HG02852 (cell line): ENCODE measurements around the gene ZMAT2.
"Not testable (repeated sequence)": the region's sequence is repeated elsewhere in the genome, so short reads cannot be mapped to it uniquely, and the experiment has no call there.

Experiments
- ATAC-seq: cut with Tn5 transposase; IDR thresholded peaks from one replicate; pipeline ENCODE4 v1.9.1; 2021; ENCODE audit warnings: mild to moderate bottlenecking, moderate library complexity; ENCODE audit not compliant: unreplicated experiment

The ZMAT2 gene, protein sequence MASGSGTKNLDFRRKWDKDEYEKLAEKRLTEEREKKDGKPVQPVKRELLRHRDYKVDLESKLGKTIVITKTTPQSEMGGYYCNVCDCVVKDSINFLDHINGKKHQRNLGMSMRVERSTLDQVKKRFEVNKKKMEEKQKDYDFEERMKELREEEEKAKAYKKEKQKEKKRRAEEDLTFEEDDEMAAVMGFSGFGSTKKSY

DNA sequence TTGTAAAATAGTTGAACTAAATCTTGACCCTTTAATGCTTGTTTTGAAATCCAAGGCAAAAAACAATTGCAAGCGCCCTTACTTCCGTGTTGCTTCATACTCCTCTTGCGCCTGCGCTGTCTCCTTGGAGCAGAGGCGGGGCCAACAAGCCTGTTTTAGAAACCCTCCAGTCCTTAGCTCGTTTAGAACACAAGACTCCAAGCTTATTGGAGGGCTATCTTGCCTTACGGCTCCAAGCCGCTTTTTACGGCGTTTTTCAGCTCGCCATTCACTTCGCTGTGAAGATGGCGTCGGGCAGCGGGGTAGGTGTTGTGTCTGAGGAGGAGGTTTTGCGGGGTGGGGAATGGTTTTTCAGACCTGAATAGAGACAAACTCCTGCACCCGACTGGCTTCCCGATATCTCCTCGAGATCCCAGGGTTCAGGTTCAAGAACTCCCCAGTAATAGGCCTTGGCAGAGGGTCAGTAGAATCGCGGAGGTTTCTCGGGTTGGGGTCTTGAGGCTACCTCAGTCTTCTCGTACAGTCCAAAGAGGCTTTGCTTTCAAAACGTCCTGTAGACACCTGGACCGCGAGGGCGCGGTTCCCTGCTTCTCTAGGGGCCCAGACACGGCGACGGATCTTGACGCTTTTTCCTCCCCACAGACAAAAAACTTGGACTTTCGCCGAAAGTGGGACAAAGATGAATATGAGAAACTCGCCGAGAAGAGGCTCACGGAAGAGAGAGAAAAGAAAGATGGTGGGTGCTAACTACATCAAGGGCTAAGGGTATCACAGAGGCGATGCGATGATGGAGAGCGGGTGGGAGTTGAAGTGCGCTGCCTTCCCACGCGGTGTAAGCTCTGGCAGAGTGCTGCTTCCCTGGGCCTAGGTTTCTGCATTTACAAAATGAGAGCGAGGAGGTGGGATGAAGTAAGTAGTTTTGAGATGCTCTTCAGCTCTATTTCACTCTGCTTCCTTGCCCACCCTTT is at the start of gene ZMAT2:
Gene ZMAT2 (plus strand): TSS at position 271 of the 968 bp plus-strand sequence. CDS start 14 bp downstream, at position 285.
- ATAC-seq, result peak; percentile 96

DNA sequence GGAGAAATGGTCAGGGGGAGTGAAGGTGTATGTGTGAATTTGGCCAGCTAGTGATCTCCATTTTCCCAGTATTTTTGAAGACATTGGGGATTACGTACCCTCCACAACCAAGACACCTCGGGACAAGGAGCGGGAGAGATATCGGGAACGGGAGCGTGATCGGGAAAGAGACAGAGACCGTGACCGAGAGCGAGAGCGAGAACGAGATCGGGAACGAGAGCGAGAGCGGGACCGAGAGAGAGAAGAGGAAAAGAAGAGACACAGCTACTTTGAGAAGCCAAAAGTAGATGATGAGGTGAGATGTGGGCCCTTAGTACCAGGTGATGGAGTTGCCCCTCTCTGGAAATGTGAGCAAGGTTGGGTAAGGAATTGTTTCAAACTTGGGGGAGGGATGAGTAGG is 41.4 kb upstream of the ZMAT2 start:
- ATAC-seq, result no peak

DNA sequence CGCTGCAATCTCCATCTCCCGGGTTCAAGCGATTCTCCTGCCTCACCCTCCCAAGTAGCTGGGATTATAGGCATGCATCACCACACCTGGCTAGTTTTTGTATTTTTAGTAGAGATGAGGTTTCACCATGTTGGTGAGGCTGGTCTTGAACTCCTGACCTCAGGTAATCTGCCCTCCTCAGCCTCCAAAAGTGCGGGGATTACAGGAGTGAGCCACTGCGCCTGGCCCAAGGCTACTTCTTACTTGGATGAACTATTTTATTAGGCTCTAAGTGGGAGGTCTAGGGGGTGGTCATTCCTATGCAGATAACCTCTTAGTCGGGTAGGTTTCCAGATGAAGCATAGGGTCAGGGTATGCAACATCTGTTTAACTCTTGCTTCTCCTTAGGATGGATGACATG is 39.9 kb upstream of the ZMAT2 start:
- ATAC-seq, result not testable (repeated sequence)

DNA sequence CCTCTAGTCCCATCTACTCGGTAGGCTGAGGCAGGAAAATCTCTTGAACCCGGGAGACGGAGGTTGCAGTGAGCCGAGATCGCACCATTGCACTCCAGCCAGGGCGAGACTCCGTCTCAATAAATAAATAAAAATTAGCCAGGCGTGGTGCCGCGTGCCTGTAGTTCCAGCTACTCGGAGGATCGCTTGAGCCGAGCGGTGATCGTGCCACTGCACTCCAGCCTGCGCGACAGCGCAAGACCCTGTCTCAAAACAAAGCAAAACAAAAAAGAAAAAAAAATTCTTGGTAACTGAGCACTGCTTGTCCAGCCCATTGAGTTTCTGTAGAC is 36.3 kb upstream of the ZMAT2 start:
- ATAC-seq, result no peak

DNA sequence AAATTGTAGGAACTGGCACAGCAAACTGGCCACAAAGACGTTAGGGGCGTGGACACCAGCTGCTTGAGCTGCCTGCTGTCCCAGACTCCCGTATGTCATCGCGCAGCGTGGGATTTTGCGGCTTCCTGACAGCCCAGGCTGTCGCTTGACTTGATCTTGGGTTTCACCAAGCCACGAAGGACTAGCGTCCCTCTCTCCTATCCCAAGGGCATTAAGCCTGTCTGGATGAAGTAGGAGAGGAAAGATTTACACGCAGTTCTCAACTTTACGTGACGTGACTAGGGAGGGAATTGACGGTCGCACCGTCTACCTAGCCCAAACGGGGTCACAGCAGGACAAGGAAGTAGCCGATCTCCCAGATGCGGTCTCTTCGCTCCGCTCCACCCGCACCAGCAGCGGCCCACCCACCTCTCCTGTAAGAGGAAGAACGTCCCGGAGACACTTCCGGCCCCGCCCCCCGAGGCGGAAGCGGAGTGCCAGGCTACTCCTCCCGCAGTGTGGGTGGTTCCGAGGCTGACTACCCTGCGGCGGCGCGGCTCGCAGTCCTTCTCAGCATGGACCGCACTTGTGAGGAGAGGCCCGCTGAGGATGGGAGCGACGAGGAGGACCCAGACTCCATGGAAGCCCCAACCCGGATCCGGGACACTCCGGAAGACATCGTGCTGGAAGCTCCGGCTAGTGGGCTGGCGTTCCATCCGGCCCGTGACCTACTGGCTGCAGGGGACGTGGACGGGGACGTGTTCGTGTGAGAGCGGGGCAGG is 35.7 kb upstream of the ZMAT2 start, which contains the start of gene WDR55:
Gene WDR55 (plus strand): TSS at position 546 of the 761 bp plus-strand sequence. CDS start 9 bp downstream, at position 555.
- peak; percentile 98 for ATAC-seq

DNA sequence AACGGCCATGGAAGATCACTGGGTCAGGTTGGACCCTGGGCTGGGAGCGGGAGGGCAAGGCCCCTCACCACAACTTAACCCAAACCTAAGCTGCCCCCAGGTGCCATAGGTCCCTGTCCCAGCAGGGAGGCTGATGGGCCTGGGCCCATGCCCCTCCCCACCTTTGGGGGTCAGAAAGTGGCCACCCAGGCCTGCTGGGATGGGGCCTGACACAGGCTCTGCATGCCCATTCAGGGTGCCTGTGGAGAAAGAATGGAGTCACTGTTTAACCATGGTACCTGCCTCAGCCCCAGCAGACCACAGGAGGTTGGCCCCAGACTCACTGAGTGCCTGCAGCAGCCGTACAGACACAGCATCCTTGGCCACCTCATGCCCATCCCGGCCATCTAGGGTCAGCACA is 29.2 kb upstream of the ZMAT2 start:
- ATAC-seq, result not testable (repeated sequence)

DNA sequence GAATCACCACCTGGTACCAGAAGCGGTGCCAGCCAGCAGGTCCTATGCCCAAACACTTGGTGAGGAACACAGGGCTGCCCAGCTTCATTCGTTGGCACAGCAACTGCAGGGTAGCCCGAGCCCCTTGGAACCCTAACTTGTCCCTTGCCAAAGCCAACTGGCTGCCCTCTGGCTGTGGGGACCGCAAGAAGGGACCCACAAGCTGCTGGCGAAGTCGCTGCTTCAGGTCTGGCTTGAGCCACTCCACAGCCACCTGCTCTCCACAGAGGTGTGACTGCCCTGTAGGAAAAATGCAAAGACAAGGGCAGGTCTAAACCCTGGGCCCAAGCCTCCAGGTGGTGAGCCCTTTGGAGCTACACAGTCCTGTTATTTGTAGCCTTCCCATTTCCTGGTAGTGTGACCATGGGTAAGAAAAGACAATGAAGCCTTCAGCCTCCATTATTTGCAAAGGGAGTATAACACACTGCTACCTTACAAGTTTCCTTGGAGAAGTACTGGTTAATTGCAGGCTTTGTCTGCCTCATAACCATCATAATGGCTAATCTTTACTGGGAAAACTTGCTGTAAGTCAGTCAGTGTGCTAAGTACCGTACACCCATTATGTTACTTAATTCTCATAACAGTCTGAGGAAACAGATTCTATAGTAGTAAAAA is 28.6 kb upstream of the ZMAT2 start:
- ATAC-seq, result no peak

DNA sequence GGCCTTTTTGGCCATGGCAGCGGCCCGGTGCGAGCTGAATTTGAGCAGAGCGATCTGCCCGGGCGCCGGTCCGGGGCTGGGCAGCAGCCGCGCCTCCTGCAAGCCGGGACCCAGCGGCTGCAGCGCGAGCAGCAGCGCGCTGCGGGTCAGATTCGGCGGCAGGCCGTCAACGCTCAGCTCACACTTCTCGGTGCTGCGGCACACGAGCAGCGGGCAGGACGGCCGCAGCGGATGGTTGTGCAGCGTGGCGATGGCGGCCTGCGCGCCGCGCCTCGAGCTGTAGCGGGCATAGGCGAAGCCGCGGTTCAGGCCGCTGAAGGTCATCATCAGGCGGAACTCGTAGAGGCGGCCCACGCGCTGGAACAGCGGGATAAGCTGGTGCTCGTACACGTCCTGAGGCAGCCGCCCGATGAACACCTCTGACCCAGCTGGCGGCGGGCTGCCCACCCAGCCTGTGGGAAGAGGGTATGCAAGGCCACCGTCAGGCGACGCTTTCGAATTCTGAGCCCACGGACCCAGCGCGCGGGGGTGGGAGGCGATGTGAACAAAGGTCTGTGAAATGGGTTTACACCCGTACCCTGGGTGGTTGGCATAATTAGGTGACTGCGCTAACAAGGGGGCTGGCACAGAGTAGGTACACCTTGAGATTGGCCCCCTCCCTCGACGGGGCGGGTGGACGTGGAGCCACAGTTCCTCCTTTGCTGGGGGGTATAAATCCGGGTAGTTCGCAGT is 27.6 kb upstream of the ZMAT2 start:
- no peak for ATAC-seq

DNA sequence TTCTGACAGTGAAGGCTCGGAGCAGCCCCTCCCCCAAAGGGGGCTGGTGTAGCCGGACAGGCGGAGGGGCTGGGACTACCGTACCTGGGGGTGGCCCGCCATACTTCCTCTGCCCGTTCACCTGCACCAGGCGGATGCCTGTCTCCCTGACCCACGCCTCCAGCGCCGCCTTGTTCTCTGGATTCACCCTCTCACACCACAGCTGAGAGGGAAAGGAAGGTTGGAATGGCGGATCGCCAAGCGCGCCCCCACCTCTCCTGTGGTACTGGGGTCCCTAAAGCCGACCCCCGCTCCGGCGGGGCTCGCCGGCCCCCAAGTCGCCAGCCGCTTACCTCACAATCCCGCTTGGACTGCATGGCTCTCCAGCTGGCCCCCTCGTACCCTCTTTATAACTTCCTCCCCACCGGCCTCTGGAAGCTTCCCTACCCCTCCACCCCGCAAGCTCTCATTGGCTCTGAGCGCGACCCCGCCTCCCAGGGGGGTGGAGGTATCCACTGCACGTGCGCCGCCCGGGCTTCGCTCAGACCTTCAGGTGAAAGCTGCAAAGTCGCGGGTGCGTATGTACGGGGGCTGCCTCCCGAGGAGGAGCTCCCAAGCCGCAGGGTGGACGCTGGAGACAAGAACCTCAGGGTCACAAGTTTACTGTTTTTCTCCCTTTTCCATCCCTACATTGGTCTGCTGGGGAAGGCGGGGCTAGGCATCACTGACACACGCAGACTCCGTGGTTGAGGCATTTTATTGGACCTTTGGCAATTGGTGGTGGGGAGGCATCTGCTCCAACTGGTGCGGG is 26.9 kb upstream of the ZMAT2 start, which contains the start of gene DND1:
Gene DND1 (minus strand): TSS at position 390 of the 790 bp plus-strand sequence. CDS start 34 bp downstream, at position 356.
- ATAC-seq, result no peak

DNA sequence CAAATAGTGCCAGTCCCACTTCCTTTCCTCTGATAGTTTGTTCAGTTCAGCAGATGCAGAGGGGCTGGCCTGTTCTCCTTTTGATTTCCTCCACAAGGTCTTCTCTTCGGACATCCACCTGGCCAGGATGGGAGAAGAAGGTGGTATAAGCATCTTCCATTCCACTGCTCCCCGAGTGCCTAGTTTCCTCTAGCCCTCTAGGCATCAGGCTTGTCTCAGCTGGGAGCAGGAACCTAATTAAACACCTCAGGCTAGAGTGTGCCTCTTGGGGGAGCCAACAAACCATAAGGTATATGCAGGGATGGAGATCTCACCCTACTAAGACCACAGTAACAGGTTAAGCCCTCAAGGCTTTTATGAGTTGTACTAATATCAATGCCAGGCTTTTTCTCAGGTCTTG is 26.0 kb upstream of the ZMAT2 start:
- ATAC-seq, result no peak

DNA sequence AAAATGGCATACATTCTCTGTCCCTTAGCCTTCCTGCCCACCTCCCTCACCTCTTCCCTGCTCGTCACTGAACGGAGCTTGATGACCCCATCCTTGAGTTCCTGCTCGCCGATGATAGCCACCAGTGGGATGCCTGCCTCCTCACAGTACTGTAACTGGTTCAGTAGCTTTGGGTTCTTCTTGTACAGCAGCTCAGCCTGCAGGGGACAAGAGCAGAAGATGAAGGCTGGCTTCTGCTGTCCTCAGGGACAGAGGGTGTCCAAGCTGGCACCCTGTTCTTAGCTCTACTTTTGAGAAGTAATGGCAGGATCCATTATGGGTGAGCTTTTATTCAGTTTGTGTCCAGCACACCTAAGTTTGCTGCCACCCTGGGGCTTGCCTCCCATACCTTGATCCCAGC is 25.6 kb upstream of the ZMAT2 start:
- no peak for ATAC-seq

DNA sequence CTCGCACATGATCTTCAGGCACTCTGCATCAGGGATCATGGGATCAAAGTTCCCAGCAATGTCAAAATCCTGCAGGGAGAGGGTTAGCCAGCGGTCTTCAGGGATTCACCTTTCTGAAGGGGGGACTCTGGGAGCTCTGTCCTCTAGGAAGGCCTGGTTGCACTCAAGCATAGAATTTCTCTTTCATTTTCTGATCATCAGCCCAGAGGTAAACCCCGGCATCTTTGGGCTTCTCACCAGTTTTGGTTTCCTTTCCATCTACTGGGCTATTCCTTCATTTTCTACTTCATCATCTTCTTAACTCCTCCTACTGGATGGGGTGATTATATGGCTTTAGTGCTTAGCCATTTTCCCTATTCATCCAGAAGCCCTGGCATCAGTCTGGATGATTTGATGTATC is 22.3 kb upstream of the ZMAT2 start:
- peak; percentile 83 for ATAC-seq

DNA sequence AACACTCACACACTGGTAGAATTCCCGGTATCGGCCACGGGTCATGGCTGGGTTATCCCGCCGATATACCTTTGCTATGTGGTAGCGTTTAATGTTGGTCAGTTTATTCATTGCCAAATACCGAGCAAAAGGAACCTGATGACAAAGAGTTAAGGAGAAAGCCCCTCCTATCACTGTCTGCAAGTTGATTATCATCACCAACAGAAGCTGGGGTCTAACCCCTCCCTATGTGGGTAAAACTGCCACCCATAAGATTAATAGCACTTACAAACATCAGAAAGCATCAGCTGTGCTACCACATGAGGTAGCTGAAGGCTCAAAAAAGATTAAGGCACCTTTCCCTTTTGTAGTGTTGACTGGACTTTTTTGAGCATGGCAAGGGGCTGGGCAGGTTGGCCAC is 21.3 kb upstream of the ZMAT2 start:
- no peak for ATAC-seq

DNA sequence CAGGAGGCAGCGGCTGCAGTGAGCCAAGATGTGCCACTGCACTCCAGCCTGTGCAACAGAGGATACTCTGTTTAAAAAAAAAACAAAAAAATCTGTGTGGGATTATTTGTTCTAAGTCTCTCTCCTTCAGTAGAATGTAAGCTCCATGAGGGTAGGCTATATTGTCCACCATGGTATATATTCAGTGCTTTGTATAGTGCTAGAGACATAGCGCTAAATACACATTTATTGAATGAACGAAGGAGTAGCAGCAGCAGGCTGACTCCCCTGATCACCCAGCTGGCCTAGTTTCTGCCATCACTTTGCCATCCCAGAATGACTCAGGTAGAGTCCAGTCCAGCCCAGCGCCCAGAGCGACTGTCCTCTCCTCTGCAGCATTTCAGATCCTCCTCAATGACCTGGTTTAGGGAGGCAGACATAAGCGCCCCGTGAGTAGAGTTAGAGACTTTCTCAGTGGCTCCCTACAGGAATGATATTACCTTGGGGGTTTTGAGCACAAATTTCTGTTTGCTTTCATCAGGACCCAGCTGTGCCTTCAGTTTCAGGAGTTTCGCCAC is 9.8 kb upstream of the ZMAT2 start:
- ATAC-seq, result no peak

DNA sequence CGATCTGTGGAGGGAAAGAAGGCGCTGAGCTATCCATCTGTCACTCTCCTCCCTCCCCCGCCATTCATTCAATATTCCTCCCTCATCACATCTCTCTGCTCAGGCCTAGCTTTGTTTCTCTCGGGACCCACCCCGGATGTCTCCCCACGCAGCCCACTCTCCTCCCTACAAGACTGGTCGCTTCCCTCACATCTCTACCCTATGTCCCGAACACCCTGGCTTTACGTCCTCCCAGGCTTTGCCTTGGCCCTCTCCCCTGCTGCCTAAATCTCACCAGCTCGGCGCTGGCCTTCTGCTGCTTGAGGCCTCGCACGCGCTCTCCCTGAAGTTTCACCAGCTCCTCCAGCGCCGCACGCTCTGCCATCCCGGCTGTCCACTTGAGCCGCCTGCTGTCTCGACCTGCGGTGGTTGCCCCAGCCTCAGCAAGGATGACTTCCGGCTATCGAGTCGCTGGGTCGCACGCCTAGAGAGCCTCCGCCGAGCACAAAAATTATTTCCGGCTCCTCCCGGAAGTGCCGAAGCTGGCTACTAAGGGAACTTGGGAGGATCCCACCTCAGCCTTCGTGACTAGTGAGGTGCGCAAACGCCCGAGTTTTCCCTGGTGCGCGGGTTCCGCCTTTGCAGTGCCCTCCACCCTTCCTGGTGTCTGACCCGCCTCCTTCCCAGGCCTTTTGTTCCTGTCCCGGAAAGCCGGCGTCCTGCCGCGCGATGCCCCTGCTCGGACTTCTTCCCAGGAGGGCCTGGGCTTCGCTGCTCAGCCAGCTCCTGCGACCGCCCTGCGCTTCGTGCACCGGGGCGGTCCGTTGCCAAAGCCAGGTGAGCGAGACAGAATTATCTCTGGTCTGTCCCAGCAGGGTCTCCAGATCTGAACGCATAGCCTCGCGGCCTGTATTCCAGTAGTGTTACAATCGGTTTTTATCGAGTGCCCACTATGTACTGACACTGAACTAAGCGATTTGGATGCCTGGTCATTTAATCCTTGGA is 9.0 kb upstream of the ZMAT2 start, which contains the start of the genes HARS1 and HARS2:
Gene HARS1 (minus strand): TSS at position 430 of the 984 bp plus-strand sequence. CDS start 66 bp downstream, at position 364.
Gene HARS2 (plus strand): TSS at position 515 of the 984 bp plus-strand sequence. CDS start 194 bp downstream, at position 709.
- peak; percentile 97 for ATAC-seq

DNA sequence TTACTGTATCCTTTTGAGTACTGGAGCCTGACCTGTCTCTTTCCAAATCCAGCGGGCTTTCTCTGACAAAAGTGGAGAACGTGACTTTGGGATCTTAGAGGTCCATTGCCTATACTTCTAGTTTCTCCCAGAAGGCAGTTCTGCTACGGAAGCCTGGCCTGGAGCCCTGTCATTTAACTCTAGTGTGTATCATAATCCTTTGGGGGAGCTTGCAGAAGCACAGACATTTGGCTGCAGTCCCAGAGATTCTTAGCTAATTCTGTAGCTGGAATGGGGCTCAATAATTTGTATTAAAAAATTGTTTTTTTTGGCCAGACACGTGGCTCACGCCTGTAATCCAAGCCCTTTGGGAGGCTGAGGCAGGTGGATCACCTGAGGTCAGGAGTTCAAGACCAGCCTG is 6.0 kb upstream of the ZMAT2 start:
- no peak for ATAC-seq

DNA sequence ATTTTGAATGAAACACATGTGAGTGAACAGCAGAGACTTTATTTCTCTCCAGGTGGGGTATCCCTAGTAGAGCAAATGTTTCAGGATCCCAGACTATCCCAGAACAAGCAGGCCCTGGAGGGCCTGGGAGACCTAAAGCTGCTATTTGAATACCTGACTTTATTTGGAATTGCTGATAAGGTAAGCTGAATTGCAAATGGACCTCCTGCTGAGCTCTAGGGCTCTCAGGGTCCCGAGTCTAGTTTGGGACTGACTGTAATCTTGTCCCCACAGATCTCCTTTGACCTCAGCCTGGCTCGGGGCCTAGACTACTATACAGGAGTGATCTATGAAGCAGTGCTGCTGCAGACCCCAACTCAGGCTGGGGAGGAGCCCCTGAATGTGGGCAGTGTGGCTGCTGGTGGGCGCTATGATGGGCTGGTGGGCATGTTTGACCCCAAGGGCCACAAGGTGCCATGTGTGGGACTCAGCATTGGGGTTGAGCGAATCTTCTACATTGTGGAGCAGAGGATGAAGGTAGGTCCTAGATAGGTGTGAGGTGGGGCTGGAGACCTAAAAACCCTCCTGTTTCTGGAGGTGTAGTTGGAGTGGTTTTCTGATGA is 3.3 kb upstream of the ZMAT2 start:
- no peak for ATAC-seq
